Activated CD8-positive, alpha-beta memory T cell treated with anti-CD3 and anti-CD28 coated beads, Interleukin-2, amount 50 U/mL, for 4 hours (primary cell): ENCODE measurements around the gene ARF6.
"Not testable (repeated sequence)": the region's sequence is repeated elsewhere in the genome, so short reads cannot be mapped to it uniquely, and the experiment has no call there.

ENCODE experiments used
- DNase-seq: peaks from one replicate; pipeline ENCODE4 v3.0.0-alpha.2; 2020

The ARF6 gene

DNA sequence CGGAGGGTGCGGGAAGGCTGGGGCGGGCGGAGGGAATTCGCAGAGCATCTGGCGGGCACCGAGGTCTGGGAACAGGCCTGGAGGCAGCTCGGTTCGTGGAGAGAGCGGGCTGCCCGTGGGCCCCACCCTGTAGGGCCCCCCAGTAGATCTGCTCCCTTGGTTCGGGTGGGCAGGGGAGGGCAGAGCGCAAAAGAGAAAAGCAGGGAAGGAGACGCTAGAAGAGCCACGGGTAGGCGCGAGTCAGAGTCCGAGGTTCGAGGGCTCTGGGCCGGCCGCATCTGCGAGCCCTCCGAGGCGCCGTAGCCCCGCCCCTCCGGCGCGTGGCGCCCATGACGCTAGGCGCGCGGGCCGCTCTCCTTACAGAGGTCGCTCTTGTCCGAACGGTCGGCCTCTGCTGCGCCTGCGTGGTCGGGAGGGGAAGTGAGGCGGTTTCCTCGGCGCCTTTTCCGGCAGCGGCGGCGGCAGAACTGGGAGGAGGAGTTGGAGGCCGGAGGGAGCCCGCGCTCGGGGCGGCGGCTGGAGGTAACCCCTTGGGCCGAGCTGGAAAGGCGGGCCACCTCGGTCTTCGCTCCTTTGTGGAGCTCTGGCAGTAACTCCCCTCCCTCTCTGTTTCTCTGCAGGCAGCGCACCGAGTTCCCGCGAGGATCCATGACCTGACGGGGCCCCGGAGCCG lies at the start of gene ARF6:
ARF6 (plus strand) TSS at position 447 of the 673 bp plus-strand sequence. CDS start 655 bp downstream, outside the sequence.
- peak; percentile 96 for DNase-seq

DNA sequence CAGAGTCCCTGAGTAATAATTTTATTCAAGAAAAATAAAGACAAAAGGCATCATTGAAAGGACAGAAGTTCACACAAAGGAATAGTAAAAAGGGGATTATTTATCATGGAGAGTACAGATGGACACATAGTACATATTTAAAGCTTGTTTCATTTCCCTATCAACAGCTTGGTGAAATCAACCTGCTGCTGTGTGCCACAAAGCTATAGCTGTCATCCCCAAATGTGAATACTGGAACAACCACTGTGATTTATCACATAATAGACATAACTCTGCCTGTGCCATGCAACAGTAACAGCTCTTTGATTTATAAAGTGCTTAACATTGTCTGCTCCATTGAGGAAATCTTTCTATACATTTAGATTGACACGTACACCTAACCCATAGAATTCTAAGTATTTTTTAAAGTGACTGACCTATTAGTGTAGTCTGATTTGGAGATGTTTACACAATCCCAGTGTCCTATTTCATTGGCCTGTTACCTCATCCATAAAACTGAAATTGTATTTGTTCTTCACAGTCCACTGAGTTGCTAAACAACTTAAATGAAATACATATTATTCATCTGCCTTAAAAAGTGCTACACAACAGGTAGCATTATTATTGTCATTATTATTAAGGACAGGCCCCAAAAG lies 43.6 kb upstream of the ARF6 start:
- no peak for DNase-seq

DNA sequence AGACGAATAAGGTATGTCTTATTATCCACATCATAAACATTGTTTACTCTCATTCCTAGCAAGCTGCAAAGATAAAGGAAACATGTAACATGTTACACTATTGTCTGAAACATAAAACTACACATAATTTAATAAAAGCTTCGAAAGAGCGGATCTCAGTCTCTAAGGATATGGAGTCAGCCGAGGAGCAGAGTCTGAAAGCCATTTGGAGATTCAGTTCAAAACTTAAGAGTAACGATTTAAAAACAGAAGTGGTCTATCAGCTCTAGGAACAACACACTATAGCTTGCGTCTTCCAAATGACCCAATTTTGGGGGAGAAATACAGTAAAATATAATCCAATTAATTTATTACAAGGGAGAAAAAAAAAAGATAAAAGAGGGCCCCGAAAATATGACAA lies 41.1 kb upstream of the ARF6 start:
- no peak for DNase-seq

DNA sequence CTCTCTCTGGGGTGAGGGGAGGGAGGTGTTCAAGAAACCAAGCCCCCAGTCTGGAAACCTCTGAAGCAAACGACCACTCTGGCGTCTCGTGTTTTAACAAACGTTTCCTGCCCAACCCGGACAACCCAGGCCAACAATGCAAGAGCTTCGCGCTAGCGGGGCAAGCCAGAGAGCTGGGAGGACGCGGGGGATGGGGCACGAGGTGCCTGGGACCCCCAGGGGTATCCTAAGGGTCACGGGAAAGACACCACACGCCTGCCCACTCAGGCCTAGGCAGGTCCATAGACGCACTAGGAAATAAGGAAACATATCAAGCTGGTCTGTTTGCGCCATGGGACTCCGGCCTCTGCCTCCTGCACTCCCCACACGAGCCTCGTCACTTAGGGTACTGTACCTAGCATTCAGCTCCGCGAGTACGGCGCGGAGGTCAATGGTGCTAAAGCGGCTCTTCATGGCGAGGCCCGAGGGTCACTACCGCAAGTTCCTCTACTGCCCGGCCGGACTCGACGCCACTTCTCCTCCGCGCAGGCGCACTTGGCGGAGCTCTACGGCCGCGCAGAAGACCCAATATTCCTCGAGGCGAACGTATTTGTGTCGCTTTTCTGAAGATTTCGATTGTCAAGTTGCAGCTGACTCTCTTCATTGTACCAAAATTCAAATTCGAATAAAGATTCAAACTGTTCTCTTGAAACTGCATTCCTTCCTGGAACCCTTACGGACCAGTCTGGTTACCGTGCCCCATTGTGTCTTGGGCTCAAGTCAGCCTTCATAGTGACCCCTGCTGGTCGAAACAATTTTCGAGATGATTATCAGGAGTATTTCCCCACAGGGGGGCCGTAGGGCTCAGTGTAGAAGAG lies 40.4 kb upstream of the ARF6 start, which contains the start of gene NEMF:
NEMF (minus strand) TSS at position 488 of the 857 bp plus-strand sequence; CDS start at position 453, 35 bp downstream.
- peak; percentile 73 for DNase-seq

DNA sequence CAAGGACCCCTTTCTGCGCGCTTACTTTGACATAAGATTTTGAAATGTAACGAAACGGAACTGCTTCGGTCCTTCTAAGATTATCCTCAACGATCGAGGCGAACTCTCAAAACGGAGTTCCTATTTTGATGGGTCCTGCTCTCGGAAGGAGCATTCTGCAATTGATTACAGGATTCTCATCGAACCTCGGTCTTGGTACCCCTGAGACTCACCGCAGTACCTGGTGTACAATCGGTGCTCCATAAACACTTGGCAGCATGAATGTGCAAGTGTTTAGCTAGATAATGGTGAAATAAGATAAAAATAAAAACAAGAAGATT lies 39.8 kb upstream of the ARF6 start:
- DNase-seq: no peak

DNA sequence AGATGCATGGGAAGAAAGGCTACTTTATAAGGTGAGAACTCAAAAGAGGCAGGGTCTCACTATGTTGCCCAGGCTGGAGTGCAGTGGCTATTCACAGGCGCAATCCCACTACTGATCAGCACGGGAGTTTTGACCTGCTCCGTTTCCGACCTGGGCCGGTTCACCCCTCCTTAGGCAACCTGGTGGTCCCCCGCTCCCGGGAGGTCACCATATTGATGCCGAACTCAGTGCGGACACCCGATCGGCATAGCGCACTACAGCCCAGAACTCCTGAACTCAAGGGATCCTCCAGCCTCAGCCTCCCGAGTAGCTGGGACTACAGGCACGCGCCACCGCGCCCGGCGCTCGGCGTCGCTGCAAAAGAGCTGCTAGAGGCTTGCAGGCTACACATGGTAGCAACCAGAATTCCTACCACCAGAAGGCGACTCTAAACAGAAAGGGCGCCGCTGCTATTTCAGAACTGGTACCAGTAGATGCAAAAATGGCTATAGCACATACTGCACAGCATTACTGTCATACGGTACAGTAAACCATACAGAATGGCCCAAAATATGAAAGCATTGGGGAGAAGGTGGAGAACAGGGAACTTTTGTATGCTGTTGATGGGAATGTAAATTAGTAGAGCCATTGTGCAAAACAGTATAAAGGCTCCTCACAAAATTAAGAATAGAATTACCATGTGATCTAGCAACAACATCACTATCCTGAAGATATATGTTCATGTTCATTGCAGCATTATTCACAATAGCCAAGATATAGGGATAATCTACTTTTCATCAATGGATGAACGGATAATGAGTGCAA lies 39.1 kb upstream of the ARF6 start:
- peak; percentile 68 for DNase-seq

DNA sequence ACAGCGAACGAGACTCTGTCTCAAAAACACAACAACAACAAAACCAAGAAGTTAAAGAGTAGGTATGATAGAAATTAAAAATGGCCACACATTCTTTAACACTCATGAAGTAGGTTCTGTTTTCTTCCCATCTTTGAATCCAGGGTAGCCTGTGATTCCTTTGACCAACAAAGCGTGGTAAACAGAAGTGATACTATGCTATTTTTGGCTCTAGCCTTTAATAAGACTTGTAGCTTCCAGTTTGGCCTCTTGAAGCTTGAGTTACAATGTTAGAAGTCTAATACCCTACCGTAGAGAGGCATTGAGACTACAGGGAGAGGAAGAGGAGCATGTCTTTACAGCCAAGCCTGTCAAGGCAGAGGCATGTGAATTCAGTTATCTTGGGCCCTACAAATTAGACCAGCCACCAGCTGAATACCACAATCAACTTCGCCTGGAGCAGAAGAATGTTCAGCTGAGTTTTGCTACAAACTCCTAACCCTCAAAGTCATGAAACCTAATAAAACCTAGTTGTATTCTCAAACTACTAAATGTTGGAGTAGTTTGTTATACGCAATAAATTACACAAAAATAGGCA lies 35.4 kb upstream of the ARF6 start:
- DNase-seq: no peak

DNA sequence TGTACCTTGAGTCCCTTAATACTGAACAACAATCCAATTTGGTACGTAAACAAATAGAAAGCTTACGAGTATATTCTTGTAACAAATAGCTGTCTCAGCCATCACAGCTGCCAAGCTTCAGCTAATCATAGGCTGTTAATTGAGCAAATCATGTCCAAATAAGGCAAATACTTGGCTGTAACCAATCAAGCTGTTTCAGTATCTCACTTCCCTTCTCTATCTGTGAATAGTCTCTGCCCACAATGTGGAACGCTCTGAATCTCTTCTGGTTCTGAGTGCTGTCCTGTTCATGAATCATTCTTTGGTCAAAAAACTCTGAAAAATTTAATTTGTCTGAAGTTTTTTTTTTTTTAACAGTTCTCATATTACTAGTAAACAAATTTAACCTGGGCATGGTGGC lies 34.5 kb upstream of the ARF6 start:
- no peak for DNase-seq

DNA sequence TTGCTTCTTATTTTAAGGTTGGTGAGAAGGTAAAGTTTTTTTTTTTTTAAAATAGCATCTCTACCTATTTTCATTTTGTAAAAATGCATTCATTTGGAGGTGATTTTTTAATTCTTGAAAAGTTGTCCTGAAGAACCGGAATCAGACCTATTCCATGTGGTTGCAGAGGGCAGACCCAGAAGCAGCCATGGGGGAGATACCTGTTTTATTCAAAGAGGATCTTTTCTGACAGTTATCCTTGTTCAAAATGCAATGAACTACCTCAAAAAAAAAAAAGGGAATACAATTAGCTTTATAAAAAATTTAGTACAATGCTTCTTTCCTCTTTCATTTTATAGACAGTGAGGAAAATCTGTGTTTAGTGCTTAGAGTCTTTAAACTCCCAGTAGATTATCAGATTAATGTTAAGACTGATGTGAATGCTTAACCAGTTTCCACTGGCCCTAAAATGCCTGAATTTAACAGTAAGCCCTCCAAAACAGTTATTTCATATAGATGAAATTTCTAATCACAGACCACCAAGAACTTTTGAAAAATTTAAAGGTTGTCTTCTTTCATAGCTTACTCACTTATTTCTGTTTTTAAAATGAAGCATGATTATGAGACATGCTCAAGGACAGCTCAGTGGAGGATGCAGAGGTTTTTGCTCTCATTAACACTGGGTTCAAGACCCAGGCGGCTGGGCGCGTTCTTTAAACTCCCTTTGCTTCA lies 31.7 kb upstream of the ARF6 start:
- no peak for DNase-seq

DNA sequence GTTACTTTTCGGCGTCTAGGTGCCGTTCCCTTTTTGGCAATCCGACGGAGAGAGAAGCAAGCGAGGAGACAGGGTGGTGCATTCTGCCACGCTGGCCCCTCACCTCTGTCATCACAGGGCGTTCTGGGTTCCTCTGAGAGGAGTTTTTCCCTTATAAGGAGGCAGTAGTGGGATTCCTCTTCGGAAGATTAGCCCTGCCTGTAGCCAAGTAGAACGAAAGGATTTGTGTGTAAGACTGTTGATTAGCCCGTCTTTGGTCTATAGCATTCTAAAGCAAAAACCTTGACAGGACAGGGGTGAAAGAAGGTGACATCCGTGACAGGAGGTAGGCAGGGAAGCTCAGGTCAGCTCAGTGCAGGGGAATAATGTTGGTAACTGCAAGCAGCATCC lies 31.2 kb upstream of the ARF6 start:
- peak; percentile 60 for DNase-seq

DNA sequence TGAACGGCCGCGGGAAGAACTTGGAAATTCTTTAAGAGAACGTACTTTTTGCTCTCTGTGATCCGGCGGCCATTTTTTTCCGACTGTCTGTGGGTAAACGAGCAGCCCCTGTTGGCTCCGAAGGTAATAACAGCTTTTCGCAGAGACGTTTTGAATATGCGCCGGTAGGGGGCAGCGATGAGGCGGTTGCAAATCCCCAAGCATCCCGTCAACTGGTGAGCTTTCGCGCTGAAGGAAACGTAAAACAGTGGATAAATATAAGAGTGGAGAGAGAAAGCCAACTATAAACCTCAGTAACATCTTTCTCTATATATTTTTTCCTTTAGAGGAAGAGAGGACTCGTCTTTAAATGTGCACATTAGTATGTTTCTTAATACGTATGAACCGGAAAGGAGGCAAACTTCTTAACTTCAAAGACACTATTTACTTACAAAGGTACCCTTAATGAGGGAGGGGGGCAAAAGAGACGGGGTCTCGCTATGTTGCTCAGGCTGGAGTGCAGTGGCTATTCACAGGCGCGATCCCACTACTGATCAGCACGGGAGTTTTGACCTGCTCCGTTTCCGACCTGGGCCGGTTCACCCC lies 30.7 kb upstream of the ARF6 start:
- DNase-seq: peak; percentile 78

DNA sequence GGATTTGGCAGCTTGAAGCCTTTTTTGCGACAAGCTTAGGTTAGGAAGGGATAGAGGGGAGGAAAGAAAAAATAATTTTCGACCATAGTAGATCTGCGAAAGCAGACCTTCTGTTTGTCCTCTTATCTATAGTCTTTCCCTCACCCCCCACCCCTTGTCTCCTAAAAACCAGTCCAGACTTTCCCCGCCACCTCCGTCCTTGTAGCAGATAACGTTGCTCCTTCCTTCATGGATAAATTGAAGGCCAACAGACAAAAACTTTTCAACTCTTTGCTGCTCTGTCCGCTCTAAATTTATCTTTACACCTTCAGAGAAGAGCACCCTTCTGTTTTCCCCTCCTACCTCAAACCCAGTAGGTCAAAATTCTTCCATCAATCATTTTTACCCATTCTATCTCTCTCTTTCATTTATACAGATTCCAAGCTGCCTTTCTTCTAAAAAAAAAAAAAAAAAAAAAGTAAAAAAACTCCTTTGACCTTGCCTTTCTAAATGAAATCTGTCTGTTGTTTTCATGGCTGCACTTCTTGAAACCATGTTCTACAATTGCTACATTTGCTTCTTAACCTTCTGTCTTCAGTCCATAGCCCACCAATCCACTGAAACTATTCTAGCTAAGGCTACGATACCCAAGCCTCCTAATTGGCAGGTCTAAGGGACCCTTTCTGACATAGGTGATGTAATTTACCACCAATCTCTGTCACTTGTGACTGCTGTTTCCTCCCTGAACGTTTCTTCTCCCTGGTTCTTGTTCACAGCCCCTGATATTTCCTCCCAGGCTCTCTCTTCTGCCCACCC lies 29.2 kb upstream of the ARF6 start:
- no peak for DNase-seq

DNA sequence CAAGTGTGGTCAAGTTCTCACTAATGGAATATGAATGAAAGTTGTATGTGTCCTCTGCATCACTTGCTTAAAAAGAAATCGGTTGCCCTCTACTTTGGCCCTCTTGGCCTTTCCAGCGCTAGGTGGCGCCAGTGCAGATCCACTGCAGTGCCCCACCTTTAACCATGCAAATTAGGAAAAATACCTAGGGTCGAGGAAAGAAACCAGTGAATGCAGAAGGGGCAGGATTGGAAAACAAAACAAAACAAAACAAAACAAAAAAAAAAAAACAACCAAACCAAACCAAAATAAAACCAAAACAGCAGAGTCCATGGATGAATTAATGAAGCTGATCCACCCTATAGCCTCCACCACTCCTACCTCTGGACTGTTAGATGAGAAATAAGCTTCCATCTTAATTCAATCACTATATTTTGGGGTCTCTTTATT lies 27.4 kb upstream of the ARF6 start:
- DNase-seq: peak; percentile 81

DNA sequence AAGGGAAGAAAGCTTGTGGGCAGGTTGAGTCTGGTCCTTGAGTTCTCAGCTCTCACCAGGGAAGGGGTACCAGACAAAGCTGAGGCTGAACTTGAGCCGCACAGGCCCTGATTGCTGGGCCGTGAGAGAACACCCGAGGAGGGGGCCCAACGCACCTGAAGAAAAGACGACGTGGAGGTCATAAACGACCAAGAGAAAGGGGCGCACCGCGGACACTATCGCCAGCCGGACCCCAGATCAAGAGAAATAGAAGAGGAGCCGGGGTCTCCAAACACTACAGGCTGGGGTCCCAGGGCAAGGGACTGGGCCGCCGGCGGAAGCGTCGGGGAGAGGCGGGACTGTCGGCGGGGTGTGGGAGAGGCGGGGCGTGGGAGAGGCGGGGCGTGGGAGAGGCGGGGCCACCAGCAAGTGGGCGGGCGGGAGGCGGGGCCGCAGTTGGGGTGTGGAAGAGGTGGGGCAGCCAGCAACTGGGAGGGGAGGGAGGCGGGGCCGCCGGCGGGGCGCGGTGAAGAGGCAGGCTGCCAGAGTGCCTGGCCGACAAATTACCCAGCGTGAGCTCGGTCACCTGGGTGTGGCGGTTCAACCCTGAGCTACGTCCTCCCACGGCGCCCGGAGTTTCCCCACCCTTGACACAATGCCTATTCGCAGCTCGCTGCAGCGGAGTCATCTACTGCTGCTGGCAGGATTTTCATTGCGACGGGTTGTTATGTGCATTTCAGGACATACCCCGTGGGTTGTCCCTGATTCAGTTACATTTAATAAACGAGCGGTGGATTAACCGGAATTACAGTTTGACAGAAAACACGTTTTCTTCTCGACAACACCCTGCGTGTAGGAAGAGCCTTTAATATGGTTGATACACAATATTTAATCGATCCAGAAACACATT lies 24.8 kb upstream of the ARF6 start:
- DNase-seq: peak; percentile 98

DNA sequence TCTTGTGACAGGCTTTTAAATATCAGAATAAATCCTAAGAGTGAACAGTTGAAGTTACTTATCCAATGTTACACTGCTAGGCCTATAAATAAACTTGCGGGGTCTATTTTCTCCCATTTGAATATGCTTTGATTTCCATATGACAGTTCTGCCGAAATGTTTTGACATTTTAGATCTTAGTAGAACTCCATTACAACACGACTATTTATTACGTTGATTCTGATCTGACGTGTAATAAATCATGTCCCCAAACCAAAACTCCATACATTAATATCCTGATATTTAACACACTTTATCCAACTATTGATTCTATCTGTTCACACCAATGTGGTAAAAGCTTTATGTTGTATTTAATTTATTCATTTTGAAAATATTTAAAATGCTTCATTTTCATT lies 24.2 kb upstream of the ARF6 start:
- no peak for DNase-seq

DNA sequence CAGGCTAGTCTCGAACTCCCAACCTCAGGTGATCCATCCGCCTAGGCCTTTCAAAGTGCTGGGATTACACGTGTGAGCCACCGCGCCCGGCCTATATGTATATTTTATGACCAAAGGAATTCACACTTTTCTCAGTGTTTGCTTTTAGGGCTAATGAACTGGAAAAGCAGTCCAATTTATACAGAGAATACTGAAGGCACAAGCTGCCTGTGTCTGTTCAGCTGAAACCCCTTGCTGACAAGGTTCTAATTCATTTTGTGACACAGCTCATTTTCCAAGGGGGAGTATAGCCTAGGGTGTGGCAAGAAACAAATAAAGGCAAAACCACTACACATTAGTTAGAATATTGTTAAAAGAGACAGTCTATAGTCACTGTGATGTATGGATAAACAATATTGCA lies 22.0 kb upstream of the ARF6 start:
- no peak for DNase-seq

DNA sequence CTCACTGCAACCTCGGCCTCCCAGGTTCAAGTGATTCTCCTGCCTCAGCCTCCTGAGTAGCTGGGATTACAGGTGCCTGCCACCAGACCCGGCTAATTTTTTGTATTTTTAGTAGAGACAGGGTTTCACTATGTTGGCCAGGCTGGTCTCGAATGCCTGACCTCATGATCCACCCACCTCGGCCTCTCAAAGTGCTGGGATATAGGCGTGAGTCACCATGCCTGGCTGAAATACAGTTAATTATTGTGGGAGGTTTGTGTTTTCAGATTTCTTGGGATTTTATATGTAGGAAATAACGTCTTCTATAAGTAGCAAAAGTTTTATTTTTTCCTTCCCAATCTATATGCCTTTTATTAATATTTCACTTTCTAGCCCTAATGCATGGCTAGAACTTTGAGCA lies 19.3 kb upstream of the ARF6 start:
- not testable (repeated sequence) for DNase-seq

DNA sequence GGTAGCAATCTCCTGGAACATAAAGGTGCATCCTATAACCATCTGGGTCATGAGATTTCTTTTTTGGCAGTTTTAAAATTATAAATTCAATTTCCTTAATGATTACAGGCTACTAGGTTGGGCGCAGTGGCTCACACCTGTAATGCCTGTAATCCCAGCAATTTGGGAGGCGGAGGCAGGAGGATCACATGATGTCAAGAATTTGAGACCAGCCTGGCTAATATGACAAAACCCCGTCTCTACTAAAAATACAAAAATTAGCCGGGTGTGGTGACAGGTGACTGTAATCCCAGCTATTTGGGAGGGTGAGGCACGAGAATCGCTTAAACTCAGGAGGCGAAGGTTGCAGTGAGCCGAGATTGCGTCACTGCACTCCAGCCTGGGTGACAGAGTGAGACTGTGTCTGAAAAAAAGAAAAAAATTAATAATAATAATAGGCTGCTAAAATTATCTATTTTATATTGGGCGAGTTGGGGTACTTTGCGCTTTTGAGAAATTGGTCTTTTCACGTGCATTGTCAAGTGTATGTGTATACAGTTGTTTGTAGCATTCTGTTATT lies 17.2 kb upstream of the ARF6 start:
- no peak for DNase-seq

DNA sequence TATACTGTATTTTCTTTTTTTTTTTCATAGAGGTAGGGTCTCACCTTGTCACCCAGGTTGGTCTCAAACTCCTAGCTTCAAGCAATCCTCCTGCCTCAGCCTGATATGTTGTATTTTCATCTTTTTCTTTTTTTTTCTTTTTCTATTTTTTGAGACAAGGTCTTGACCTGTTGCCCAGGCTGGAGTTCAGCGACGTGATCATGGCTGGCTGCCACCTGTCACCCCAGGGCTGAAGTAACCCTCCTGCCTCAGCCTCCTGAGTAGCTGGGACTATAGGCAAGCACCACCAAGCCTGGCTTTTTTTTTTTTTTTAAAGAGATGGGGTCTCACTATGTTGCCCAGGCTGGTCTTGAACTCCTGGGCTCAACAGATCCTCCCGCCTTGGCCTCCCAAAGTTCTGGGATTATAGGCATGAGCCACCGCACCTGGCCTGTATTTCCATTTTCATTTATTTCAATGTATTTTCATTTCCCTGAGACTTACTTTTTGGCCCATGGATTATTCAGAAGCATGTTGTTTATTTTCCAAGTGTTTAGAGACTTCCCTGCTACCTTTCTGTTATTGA lies 16.2 kb upstream of the ARF6 start:
- no peak for DNase-seq
